Right lobe of liver (tissue), 4 donors: ENCODE data around the gene GLS.
A peak's percentile ranks its signal among the peaks of the same experiment; 100 is the strongest.

Experiments used
- CTCF ChIP-seq, 4 donors: fragments of 200-600 bp in 3 of 4; fragments of 450-650 bp in 1 of 4; IDR thresholded peaks; one replicate each; pipeline versions ENCODE4 v1.5.1 to v1.8.0; 2016 to 2022; ENCODE audit warnings: antibody characterized with exemption in 4 of 4, mild to moderate bottlenecking in 2 of 4
- POLR2A ChIP-seq: fragments of 450-650 bp; IDR thresholded peaks from one replicate; pipeline ENCODE4 v1.6.1; 2017; ENCODE audit warnings: antibody characterized with exemption, mild to moderate bottlenecking
- donor health status: DM: no; HTN: no; CAD: no.
- donor health status: DM: no; HTN: no; CAD: no.
- donor health status: DM: no; HTN: yes; CAD: no.

DNA sequence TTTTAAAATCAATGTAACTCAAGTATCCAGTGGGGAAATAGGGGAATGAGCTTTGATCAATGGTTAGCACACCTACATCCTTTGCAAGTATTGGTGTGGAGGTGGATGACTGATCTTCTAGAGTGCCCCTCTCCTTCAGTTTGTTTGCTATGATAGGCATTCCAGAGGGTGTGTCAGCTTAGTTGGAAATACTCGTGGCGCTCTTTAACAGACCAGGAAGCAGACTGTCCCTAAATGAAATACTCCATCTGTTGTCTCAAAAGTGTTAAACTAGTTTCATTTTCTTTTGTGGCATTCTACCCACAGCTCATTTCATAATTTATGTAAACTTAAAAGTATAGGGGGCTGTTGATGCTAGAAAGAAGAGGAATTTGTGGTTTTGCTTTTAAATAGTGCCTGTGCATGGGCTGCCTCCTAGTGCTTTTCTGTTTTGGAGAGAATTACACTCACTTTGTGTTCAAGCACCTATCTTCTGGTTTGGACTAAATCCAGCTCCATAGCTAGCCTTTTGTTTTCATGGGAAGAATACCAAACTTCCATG is 67.2 kb downstream of the GLS start:
- peak in 1 of 4 donors; percentile 0 for TF ChIP-seq CTCF (IDR thresholded peaks at IDR 0.05)
- no peak for TF ChIP-seq POLR2A
